Occipital lobe (tissue), 2 donors: Measurements from ENCODE around the gene PEAK3. TPM values are rescaled to one million over a fixed set of nuclear protein-coding genes. Genes with fewer than 3 reads are reported as not detected.

Experiments used
- DNase-seq: peaks from one replicate; lab custom pipeline; 2025; lab: John Stamatoyannopoulos, UW
- total RNA-seq: library from RNA; depleted of rRNA; stranded (reverse); fragments of >200 nt; gene quantifications from one replicate; pipeline ENCODE4 v1.2.3, GENCODE V29; 2014

Gene PEAK3
- total RNA-seq, 1 donor from 2014 or later: not detected

GRCh38 chr19:2271234-2272103, 10.5 kb downstream of the PEAK3 start:
- no peak for DNase-seq

GRCh38 chr19:2270423-2271233, 11.3 kb downstream of the PEAK3 start:
- DNase-seq: peak; percentile 60

DNA sequence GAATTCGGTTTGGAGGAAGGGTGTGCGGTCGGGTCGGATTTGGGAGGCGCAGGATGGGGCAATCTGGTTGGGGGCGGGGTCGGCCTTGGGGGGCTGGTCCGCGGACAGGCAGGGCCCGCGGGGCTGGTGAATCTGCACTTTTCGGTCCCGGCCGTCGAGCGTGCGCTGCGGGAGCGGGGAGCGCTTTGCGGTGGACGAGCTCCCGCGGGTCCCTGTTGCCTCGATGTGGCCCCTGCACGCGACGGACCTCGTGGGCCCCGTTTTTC, 11.9 kb downstream of the PEAK3 start:
- no peak for DNase-seq

DNA sequence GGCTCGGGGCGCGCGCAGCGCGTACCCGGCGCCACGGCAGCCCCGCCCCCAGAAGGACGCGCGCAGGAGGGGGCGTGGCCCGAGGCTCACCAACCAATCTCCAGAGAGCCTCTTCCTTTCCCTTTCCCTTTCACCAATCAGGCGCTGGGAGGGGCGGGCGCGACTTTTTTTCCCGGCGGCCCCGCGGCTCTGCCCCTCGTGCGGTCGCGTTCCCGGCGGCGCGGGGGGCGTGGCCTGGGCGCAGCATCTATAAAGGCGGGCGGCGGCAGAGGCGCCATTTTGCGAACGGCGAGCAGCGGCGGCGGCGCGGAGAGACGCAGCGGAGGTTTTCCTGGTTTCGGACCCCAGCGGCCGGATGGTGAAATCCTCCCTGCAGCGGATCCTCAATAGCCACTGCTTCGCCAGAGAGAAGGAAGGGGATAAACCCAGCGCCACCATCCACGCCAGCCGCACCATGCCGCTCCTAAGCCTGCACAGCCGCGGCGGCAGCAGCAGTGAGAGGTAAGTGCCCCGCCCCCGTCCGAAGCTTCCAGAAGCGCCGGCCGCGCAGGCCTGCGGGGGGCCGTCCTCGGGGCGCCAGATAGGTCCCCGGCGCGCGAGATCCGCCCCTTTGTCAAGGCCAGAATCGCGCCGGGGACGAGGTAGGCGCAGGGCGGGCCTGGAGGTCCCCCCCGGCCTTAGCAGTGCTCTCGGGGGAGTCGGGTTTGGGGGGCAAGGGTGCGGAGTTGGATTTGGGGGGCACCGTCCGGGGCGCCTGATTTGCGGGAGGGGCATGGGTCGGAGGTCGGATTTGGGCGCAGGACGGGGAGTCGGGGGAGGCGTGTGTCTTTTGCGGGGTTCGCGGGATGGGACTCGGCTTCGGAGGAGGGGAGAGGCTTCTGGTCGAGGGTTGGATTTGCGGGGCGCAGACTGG, 12.5 kb downstream of the PEAK3 start:
- DNase-seq: peak; percentile 97

- no peak for DNase-seq
These were observed 13.1 kb downstream of the PEAK3 start for GRCh38 chr19:2268861-2269243.

GRCh38 chr19:2268480-2268830, 13.5 kb downstream of the PEAK3 start:
- DNase-seq: no peak

GRCh38 chr19:2266183-2266993, 15.6 kb downstream of the PEAK3 start:
- peak; percentile 62 for DNase-seq

DNA sequence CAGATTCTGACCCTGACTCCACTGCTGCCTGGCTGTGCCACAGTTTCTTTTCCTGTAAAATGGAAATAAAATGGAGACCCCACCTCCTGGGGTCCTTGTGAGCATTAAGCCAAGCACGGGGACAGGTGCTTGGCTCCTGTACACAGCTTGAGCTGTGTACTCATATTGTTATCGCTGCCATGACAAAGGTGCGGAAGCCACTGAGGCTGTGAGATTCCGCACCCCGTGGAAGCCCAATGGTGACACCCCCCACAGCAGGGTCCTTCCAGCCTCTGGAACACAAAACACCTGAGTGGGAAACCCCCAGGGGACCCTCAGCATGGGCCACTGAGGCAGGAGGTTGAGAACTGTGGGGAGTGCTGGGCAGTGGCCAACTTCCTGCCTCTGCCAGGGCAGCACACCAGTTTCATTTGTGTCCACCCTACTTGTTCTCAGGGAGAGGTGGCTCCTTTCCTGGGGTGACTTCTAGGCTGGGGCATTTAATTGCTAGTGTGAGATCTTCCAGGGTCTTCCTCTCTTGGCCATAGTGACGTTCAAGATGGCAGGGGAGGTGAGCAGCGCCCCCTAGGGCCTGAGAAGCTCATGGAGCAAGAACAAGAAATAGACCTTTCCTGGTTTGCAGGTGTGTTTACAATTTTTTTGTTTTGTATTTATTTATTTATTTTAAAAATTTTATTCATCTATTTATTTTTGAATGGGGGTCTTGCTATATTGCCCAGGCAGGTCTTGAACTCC, 20.4 kb downstream of the PEAK3 start:
- DNase-seq: no peak

- DNase-seq: no peak
These were observed 21.6 kb downstream of the PEAK3 start for GRCh38 chr19:2260341-2260805.

GRCh38 chr19:2259336-2259735, 22.6 kb downstream of the PEAK3 start:
- DNase-seq: no peak

- DNase-seq: no peak
These were observed 25.8 kb downstream of the PEAK3 start, which contains the start of gene JSRP1 for GRCh38 chr19:2255982-2256685. TSS of gene JSRP1 (minus strand) at chr19:2256417. CDS start at chr19:2255314, 1,103 bp downstream.

GRCh38 chr19:2255112-2255845, 26.7 kb downstream of the PEAK3 start:
- no peak for DNase-seq

GRCh38 chr19:2254064-2254872, 27.7 kb downstream of the PEAK3 start:
- no peak for DNase-seq

- no peak for DNase-seq
These were observed 28.6 kb downstream of the PEAK3 start for GRCh38 chr19:2253106-2254063.

DNA sequence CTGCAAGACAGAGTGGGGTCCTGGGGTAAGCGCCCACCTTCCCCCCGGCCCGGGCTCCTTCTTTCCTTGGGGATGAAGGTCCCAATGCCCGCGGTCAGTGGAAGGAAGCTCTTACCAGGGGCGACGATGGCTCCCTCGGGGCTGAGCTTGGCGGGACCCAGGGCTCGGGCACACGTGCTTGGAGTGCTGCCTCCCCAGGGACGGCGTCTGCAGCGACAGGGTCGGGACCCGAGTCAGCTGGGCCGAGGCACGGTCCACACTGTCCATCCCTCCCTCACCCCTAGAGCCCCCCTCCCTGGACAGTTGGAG, 29.2 kb downstream of the PEAK3 start:
- DNase-seq: no peak

DNA sequence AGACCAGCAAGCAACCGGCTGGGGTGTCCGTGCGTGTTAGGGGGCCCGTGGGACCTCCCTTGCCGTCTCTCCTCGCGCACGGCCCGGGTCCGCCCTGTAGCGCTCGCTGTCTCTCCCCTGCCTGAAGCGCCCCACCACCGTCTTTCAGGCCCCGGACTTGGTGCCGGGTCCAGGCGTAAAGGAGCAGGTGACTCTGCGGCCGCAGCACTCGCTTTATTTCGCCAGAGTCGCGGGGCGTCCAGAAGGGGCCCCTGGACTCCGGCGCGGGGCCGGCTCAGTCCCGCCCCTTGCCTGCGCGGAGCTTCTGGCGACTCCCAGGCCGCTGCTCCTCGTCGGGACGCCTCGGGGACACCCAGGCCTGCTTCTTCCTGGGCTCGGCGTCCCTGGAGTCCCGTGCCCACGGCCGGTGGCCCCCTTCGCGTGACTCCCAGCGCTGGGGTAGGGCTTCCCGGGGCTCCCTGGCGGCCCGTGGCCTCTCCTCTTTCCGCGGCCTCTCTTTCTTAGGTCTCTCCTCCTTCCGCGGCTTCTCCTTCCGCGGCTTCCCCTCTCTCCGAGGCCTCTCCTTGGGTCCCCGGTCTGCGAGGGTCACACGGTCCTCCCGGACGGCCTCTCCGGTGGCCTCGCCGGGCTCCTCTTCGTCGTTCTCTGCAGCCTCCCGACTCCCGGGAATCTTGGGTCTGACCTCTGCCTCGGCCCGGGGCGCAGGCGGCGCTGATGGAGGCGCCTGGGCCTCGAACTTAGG, 29.7 kb downstream of the PEAK3 start:
- no peak for DNase-seq
